Inferior parietal cortex (tissue), 1 donor: ENCODE measurements around the gene RBP3.

Experiments
- DNase-seq: peaks from one replicate; pipeline ENCODE4 v3.0.0-alpha.2; 2016; ENCODE audit errors: extremely low spot score

The RBP3 gene

GRCh38 chr10:47348138-47348651, at the start of gene RBP3:
Gene RBP3 (plus strand): TSS chr10:47348363. CDS start chr10:47348485, 122 bp downstream.
- DNase-seq, result no peak

GRCh38 chr10:47298715-47299114, 49.4 kb upstream of the RBP3 start:
- DNase-seq, result no peak

- no peak for DNase-seq
Measured at GRCh38 chr10:47299611-47300428, 48.3 kb upstream of the RBP3 start, which contains the start of gene GDF10. Gene GDF10 (plus strand): TSS chr10:47300197. CDS start chr10:47300652, 455 bp downstream.

GRCh38 chr10:47300429-47300931, 47.7 kb upstream of the RBP3 start:
- DNase-seq, result no peak

GRCh38 chr10:47301833-47302232, 46.3 kb upstream of the RBP3 start:
- no peak for DNase-seq

GRCh38 chr10:47303105-47303504, 45.1 kb upstream of the RBP3 start:
- no peak for DNase-seq

GRCh38 chr10:47303866-47304265, 44.3 kb upstream of the RBP3 start:
- no peak for DNase-seq

- DNase-seq, result no peak
Measured at GRCh38 chr10:47305566-47305965, 42.6 kb upstream of the RBP3 start.

- no peak for DNase-seq
Measured at GRCh38 chr10:47306387-47307210, 41.6 kb upstream of the RBP3 start.

GRCh38 chr10:47307381-47307780, 40.8 kb upstream of the RBP3 start:
- no peak for DNase-seq

- no peak for DNase-seq
Measured at GRCh38 chr10:47308775-47309174, 39.4 kb upstream of the RBP3 start.

- DNase-seq, result no peak
Measured at GRCh38 chr10:47309408-47310089, 38.6 kb upstream of the RBP3 start.

GRCh38 chr10:47310090-47310505, 38.1 kb upstream of the RBP3 start:
- DNase-seq, result no peak

- no peak for DNase-seq
Measured at GRCh38 chr10:47311193-47311931, 36.8 kb upstream of the RBP3 start.

- DNase-seq, result peak; percentile 81
Measured at GRCh38 chr10:47311932-47312662, 36.1 kb upstream of the RBP3 start.

GRCh38 chr10:47312663-47312995, 35.5 kb upstream of the RBP3 start:
- no peak for DNase-seq

- no peak for DNase-seq
Measured at GRCh38 chr10:47314416-47314970, 33.7 kb upstream of the RBP3 start.

GRCh38 chr10:47315421-47315820, 32.7 kb upstream of the RBP3 start:
- no peak for DNase-seq

GRCh38 chr10:47316131-47316530, 32.0 kb upstream of the RBP3 start:
- no peak for DNase-seq

GRCh38 chr10:47317251-47317650, 30.9 kb upstream of the RBP3 start:
- no peak for DNase-seq
